Measurements from ENCODE around the gene CLASRP.
A peak's percentile ranks its signal among the peaks of the same experiment; 100 is the strongest.

DNA sequence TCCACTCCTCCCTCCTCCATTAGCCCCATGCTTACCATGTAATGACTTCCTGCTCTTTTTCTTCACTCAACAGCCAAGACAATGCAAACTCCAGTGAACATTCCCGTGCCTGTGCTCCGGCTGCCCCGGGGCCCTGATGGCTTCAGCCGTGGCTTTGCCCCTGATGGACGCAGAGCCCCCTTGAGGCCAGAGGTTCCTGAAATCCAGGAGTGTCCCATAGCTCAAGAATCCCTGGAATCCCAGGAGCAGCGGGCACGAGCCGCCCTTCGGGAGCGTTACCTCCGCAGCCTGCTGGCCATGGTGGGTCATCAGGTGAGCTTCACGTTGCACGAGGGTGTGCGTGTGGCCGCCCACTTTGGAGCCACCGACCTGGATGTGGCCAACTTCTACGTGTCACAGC lies 51.2 kb downstream of the CLASRP start:
- TF ChIP-seq PHF8 (conservative IDR thresholded peaks at IDR 0.05; ENCODE audit: low read depth, low read length) = no peak
- no peak for TF ChIP-seq EZH2 (IDR thresholded peaks at IDR 0.05; ENCODE audit: low read depth, low read length, severe bottlenecking)
- TF ChIP-seq, protein P1, sequence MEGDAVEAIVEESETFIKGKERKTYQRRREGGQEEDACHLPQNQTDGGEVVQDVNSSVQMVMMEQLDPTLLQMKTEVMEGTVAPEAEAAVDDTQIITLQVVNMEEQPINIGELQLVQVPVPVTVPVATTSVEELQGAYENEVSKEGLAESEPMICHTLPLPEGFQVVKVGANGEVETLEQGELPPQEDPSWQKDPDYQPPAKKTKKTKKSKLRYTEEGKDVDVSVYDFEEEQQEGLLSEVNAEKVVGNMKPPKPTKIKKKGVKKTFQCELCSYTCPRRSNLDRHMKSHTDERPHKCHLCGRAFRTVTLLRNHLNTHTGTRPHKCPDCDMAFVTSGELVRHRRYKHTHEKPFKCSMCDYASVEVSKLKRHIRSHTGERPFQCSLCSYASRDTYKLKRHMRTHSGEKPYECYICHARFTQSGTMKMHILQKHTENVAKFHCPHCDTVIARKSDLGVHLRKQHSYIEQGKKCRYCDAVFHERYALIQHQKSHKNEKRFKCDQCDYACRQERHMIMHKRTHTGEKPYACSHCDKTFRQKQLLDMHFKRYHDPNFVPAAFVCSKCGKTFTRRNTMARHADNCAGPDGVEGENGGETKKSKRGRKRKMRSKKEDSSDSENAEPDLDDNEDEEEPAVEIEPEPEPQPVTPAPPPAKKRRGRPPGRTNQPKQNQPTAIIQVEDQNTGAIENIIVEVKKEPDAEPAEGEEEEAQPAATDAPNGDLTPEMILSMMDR (IDR thresholded peaks at IDR 0.05; ENCODE audit: control extremely low read depth in 1 of 3, insufficient read depth in 1 of 3, low read depth in 1 of 3, low read length in 3 of 3) = peak; percentile 40 to 57 (median 48); a peak in 3 of 4 replicates
- TF ChIP-seq KDM1A (IDR thresholded peaks at IDR 0.05; ENCODE audit: borderline replicate concordance, low read length) = no peak
- no peak for TF ChIP-seq GABPA (IDR thresholded peaks at IDR 0.05; ENCODE audit: borderline replicate concordance, insufficient read depth, low read length)
- TF ChIP-seq TCF12 (IDR thresholded peaks at IDR 0.05; ENCODE audit: low read depth, low read length) = no peak
- TF ChIP-seq POLR2A (IDR thresholded peaks at IDR 0.05; ENCODE audit: control extremely low read depth in 1 of 2, low read depth in 2 of 2, low read length in 2 of 2) = no peak
- no peak for TF ChIP-seq JUN (IDR thresholded peaks at IDR 0.05; ENCODE audit: low read depth, low read length)
- TF ChIP-seq RFX5 (IDR thresholded peaks at IDR 0.05; ENCODE audit: borderline replicate concordance, low read depth, low read length) = no peak
- no peak for TF ChIP-seq POLR2AphosphoS5 (IDR thresholded peaks at IDR 0.05; ENCODE audit: low read depth, low read length)
- TF ChIP-seq ZNF274 (IDR thresholded peaks at IDR 0.05; ENCODE audit: borderline replicate concordance, extremely low read depth, low read length) = no peak

Data from H1 (cell line).